ENCODE data around the gene SERF2.
A peak's percentile ranks its signal among the peaks of the same experiment; 100 is the strongest.
"Not testable (repeated sequence)": the region's sequence is repeated elsewhere in the genome, so short reads cannot be mapped to it uniquely, and the experiment has no call there.

Gene SERF2

GRCh38 chr15:43830691-43831275, 38.7 kb downstream of the SERF2 start:
- not testable (repeated sequence) for H3K9me3 Mint-ChIP-seq, H3K27me3 Mint-ChIP-seq, DNase-seq
- Mint-ChIP-seq H3K27ac (peak overlapping the region; percentile 37), H3K4me3 (peak overlapping the region; percentile 20), H3K36me3 (ENCODE audit: low read depth) (peaks cover 87% of the 10 kb centered on the region), H3K4me1 (ENCODE audit: low read depth) (peaks cover 43% of the 10 kb centered on the region)

- peaks cover 92% of the 10 kb centered on the region for H3K36me3 Mint-ChIP-seq (ENCODE audit: low read depth)
- not testable (repeated sequence) for DNase-seq, H3K27me3 Mint-ChIP-seq, H3K9me3 Mint-ChIP-seq
- peak overlapping the region; percentile 28 for H3K4me3 Mint-ChIP-seq
- H3K27ac Mint-ChIP-seq = peak overlapping the region; percentile 36
- H3K4me1 Mint-ChIP-seq (ENCODE audit: low read depth) = peaks cover 35% of the 10 kb centered on the region
These were observed 39.5 kb downstream of the SERF2 start for GRCh38 chr15:43831519-43832052.

- Mint-ChIP-seq H3K27ac (peak overlapping the region; percentile 36), H3K4me1 (ENCODE audit: low read depth) (peaks cover 34% of the 10 kb centered on the region), H3K36me3 (ENCODE audit: low read depth) (peaks cover 93% of the 10 kb centered on the region), H3K4me3 (peak overlapping the region; percentile 28)
- not testable (repeated sequence) for DNase-seq, H3K9me3 Mint-ChIP-seq, H3K27me3 Mint-ChIP-seq
These were observed 40.4 kb downstream of the SERF2 start for GRCh38 chr15:43832485-43832884.

- H3K4me3 Mint-ChIP-seq = no peak overlapping the region
These were observed 53.3 kb downstream of the SERF2 start for GRCh38 chr15:43845421-43845820.

More at GRCh38 chr15:43845421-43845820, 53.3 kb downstream of the SERF2 start:
- no peak overlapping the region for H3K27ac Mint-ChIP-seq
- H3K4me1 Mint-ChIP-seq (ENCODE audit: low read depth) = no peaks in the 10 kb centered on the region
- H3K9me3 Mint-ChIP-seq = no peaks in the 10 kb centered on the region
- H3K36me3 Mint-ChIP-seq (ENCODE audit: low read depth) = peaks cover 90% of the 10 kb centered on the region
- DNase-seq = no peak
- no peaks in the 10 kb centered on the region for H3K27me3 Mint-ChIP-seq
